ENCODE measurements around the gene PPP1R1B.

The PPP1R1B gene

DNA sequence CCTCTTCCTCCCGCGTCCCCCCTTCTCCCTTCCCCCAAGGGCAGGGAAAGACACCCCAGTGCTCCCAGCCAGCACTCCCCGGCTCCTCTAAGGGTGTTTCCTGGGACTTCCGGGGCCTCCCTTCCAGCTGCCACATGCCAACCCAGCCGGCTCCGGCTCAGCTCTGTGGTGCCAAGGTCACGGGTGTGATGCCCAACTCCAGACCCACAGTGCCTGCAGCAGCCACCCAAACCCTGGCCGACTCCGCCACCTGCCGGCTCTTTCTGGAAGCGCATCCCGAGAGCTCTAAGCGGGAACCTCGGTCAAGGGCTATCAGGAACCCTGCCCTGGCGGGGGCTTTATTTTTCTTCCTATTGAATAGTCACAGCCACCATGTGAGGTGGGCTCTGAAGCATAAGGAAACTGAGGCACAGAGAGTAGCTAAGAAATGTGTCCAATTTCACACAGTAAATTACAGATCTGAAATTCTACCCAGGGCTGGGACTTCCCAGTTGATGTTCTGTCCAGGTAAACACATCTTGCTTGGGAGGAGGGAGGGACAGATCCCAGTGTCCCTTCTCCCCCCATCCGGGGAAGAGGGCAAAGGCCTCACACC lies 3.3 kb upstream of the PPP1R1B start:
- WGBS = 11% methylated on average over 15 of the region's 16 CpGs

DNA sequence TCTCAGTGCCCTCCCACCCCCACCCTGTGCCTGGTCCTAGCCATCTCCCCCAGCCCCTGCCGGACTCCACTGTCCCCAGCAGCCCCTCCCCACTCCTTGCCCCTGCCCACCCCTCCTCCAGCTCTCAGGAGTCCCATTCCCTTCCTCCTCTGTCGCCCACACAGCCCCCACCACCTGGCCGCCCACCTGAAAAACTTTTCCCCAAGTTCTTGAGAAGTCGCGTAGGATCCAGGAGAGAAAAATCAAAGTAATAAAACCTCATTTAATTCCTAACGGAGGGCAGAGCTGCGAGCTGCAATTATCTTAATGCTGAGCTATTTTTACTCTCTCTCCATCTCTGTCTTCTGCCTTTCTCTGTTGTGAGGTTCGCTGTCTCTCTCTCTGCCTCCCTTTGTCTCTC lies 2.4 kb upstream of the PPP1R1B start:
- no peak overlapping the region for H2BK15ac ChIP-seq (ENCODE audit: low read depth, poor library complexity, severe bottlenecking)
- H2BK120ac ChIP-seq (ENCODE audit: low read depth, low read length) = no peak overlapping the region
- peaks cover 28% of the 10 kb centered on the region for H3K4me1 ChIP-seq (ENCODE audit: control insufficient read depth, insufficient read depth, low read depth, low read length)
- no peaks in the 10 kb centered on the region for H3K79me1 ChIP-seq (replicated peaks; ENCODE audit: low read length, poor library complexity, severe bottlenecking)
- H4K8ac ChIP-seq (ENCODE audit: low read length) = no peak overlapping the region
- no peak overlapping the region for H2AFZ ChIP-seq (ENCODE audit: low read depth, low read length)
- no peak overlapping the region for H3K4me3 ChIP-seq (ENCODE audit: insufficient read depth in 1 of 2, low read depth in 1 of 2, low read length in 2 of 2)
- no peak overlapping the region for H2AK5ac ChIP-seq (ENCODE audit: low read length, severe bottlenecking)
- no peak overlapping the region for H2BK5ac ChIP-seq (ENCODE audit: low read depth, low read length, poor library complexity, severe bottlenecking)
- H4K91ac ChIP-seq (ENCODE audit: low read length) = no peak overlapping the region
- DNase-seq = no peak
- no peak overlapping the region for H3K27ac ChIP-seq (ENCODE audit: low read length, poor library complexity, severe bottlenecking)
- H3K4me2 ChIP-seq (ENCODE audit: low read length, poor library complexity, severe bottlenecking) = no peak overlapping the region
- H3K23ac ChIP-seq (ENCODE audit: low read length in 2 of 2) = no peak overlapping the region
- H2BK12ac ChIP-seq (ENCODE audit: low read length in 2 of 2) = no peak overlapping the region
- no peak overlapping the region for H3K9ac ChIP-seq (ENCODE audit: low read length)
- H3K27me3 ChIP-seq (ENCODE audit: control insufficient read depth in 1 of 2, insufficient read depth in 1 of 2, low read length in 2 of 2) = peaks cover 65 to 75% of the 10 kb centered on the region in 2 experiments
- H3K14ac ChIP-seq (ENCODE audit: low read length in 2 of 2) = no peak overlapping the region
- H3K18ac ChIP-seq (ENCODE audit: low read depth in 1 of 2, low read length in 2 of 2) = no peak overlapping the region
- 65% methylated on average over 8 of the region's 8 CpGs for WGBS
- H3K9me3 ChIP-seq (ENCODE audit: control insufficient read depth, low read length) = no peaks in the 10 kb centered on the region
- no peak overlapping the region for H3K4ac ChIP-seq (ENCODE audit: low read depth in 1 of 2, low read length in 2 of 2)
- no peaks in the 10 kb centered on the region for H3K36me3 ChIP-seq (ENCODE audit: control insufficient read depth in 1 of 2, insufficient read depth in 2 of 2, low read depth in 1 of 2, low read length in 2 of 2)

More for the DNA sequence above, 3.3 kb upstream of the PPP1R1B start:
- H2BK5ac ChIP-seq (ENCODE audit: low read depth, low read length, poor library complexity, severe bottlenecking) = no peak overlapping the region
- no peak overlapping the region for H3K4ac ChIP-seq (ENCODE audit: low read depth in 1 of 2, low read length in 2 of 2)
- H2BK120ac ChIP-seq (ENCODE audit: low read depth, low read length) = no peak overlapping the region
- no peaks in the 10 kb centered on the region for H3K79me1 ChIP-seq (replicated peaks; ENCODE audit: low read length, poor library complexity, severe bottlenecking)
- H3K9me3 ChIP-seq (ENCODE audit: control insufficient read depth, low read length) = no peaks in the 10 kb centered on the region
- H2AFZ ChIP-seq (ENCODE audit: low read depth, low read length) = no peak overlapping the region
- H3K9ac ChIP-seq (ENCODE audit: low read length) = no peak overlapping the region
- no peak overlapping the region for H3K4me3 ChIP-seq (ENCODE audit: insufficient read depth in 1 of 2, low read depth in 1 of 2, low read length in 2 of 2)
- H3K14ac ChIP-seq (ENCODE audit: low read length in 2 of 2) = no peak overlapping the region
- no peak overlapping the region for H4K8ac ChIP-seq (ENCODE audit: low read length)
- no peak overlapping the region for H3K18ac ChIP-seq (ENCODE audit: low read depth in 1 of 2, low read length in 2 of 2)
- H3K27me3 ChIP-seq (ENCODE audit: control insufficient read depth in 1 of 2, insufficient read depth in 1 of 2, low read length in 2 of 2) = peaks cover 64 to 74% of the 10 kb centered on the region in 2 experiments
- peaks cover 32% of the 10 kb centered on the region for H3K4me1 ChIP-seq (ENCODE audit: control insufficient read depth, insufficient read depth, low read depth, low read length)
- H4K91ac ChIP-seq (ENCODE audit: low read length) = no peak overlapping the region
- no peak overlapping the region for H2BK12ac ChIP-seq (ENCODE audit: low read length in 2 of 2)
- no peak overlapping the region for H3K4me2 ChIP-seq (ENCODE audit: low read length, poor library complexity, severe bottlenecking)
- no peak overlapping the region for H2BK15ac ChIP-seq (ENCODE audit: low read depth, poor library complexity, severe bottlenecking)
- peak; percentile 61 for DNase-seq
- H3K27ac ChIP-seq (ENCODE audit: low read length, poor library complexity, severe bottlenecking) = no peak overlapping the region
- H3K23ac ChIP-seq (ENCODE audit: low read length in 2 of 2) = no peak overlapping the region
- no peak overlapping the region for H2AK5ac ChIP-seq (ENCODE audit: low read length, severe bottlenecking)
- no peaks in the 10 kb centered on the region for H3K36me3 ChIP-seq (ENCODE audit: control insufficient read depth in 1 of 2, insufficient read depth in 2 of 2, low read depth in 1 of 2, low read length in 2 of 2)

DNA sequence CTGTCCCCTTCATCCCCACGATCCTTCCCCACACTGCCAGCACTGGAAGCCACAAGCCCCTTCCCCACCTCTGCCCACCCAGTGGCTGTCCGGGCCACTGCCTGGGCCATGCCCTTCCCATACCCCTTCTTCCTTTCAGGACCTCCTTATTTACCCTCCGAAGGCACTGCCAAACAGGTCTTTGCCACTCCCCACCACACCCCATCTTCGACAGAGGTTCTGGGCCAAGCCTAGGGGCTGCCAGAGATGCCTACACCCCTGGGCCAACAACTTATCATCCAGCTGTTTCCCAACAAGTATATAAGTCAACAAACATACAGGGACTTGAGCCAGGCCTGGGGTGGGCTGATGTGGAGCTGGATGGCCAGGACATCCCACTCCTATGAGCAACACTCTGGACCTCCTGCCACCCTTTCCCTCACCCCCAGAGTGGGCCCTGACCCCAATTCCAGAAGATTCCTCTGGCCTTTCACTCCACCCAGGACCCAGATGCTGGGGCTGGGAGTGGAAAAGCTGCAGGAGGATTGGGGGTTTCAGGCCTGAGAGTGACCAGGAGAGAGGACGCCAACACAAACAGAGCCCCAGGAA lies 1.5 kb upstream of the PPP1R1B start:
- Histone ChIP-seq H4K91ac (ENCODE audit: low read length) (no peak overlapping the region), H3K4me2 (ENCODE audit: low read length, poor library complexity, severe bottlenecking) (no peak overlapping the region), H3K9me3 (ENCODE audit: control insufficient read depth, low read length) (no peaks in the 10 kb centered on the region), H3K4ac (ENCODE audit: low read depth in 1 of 2, low read length in 2 of 2) (no peak overlapping the region), H4K8ac (ENCODE audit: low read length) (no peak overlapping the region), H3K9ac (ENCODE audit: low read length) (no peak overlapping the region), H3K18ac (ENCODE audit: low read depth in 1 of 2, low read length in 2 of 2) (no peak overlapping the region), H3K36me3 (ENCODE audit: control insufficient read depth in 1 of 2, insufficient read depth in 2 of 2, low read depth in 1 of 2, low read length in 2 of 2) (no peaks in the 10 kb centered on the region), H3K79me1 (replicated peaks; ENCODE audit: low read length, poor library complexity, severe bottlenecking) (no peaks in the 10 kb centered on the region), H3K23ac (ENCODE audit: low read length in 2 of 2) (no peak overlapping the region), H2AFZ (ENCODE audit: low read depth, low read length) (no peak overlapping the region), H2BK5ac (ENCODE audit: low read depth, low read length, poor library complexity, severe bottlenecking) (no peak overlapping the region), H3K27me3 (ENCODE audit: control insufficient read depth in 1 of 2, insufficient read depth in 1 of 2, low read length in 2 of 2) (peaks cover 71 to 79% of the 10 kb centered on the region in 2 experiments), H2BK12ac (ENCODE audit: low read length in 2 of 2) (no peak overlapping the region), H3K27ac (ENCODE audit: low read length, poor library complexity, severe bottlenecking) (no peak overlapping the region), H3K14ac (ENCODE audit: low read length in 2 of 2) (no peak overlapping the region), H2AK5ac (ENCODE audit: low read length, severe bottlenecking) (no peak overlapping the region), H3K4me3 (ENCODE audit: insufficient read depth in 1 of 2, low read depth in 1 of 2, low read length in 2 of 2) (no peak overlapping the region), H2BK15ac (ENCODE audit: low read depth, poor library complexity, severe bottlenecking) (no peak overlapping the region), H3K4me1 (ENCODE audit: control insufficient read depth, insufficient read depth, low read depth, low read length) (peaks cover 28% of the 10 kb centered on the region), H2BK120ac (ENCODE audit: low read depth, low read length) (no peak overlapping the region)
- DNase-seq = no peak
- WGBS = 76% methylated on average over 4 of the region's 5 CpGs

DNA sequence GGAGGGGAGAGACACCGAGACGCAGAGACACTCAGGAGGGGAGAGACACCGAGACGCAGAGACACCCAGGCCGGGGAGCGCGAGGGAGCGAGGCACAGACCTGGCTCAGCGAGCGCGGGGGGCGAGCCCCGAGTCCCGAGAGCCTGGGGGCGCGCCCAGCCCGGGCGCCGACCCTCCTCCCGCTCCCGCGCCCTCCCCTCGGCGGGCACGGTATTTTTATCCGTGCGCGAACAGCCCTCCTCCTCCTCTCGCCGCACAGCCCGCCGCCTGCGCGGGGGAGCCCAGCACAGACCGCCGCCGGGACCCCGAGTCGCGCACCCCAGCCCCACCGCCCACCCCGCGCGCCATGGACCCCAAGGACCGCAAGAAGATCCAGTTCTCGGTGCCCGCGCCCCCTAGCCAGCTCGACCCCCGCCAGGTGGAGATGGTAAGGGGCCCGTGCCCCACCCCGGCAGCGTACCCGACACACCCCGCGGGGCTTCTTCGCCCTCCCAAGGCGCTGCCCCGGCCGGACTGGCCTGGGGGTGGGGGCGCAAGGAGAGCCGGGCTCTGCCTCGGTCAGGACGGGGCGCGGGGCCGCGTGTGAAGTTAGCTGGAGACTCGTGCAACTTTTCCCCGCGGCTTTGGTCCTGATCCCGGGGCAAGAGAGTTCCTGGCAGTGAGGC lies 427 bp downstream of the PPP1R1B start:
- Histone ChIP-seq H3K9ac (ENCODE audit: low read length) (peak overlapping the region; percentile 20), H2BK5ac (ENCODE audit: low read depth, low read length, poor library complexity, severe bottlenecking) (no peak overlapping the region), H3K27ac (ENCODE audit: low read length, poor library complexity, severe bottlenecking) (no peak overlapping the region), H3K4ac (ENCODE audit: low read depth in 1 of 2, low read length in 2 of 2) (no peak overlapping the region), H4K8ac (ENCODE audit: low read length) (no peak overlapping the region), H2BK15ac (ENCODE audit: low read depth, poor library complexity, severe bottlenecking) (no peak overlapping the region), H3K36me3 (ENCODE audit: control insufficient read depth in 1 of 2, insufficient read depth in 2 of 2, low read depth in 1 of 2, low read length in 2 of 2) (no peaks in the 10 kb centered on the region), H4K91ac (ENCODE audit: low read length) (no peak overlapping the region), H3K4me2 (ENCODE audit: low read length, poor library complexity, severe bottlenecking) (peak overlapping the region; percentile 93), H3K9me3 (ENCODE audit: control insufficient read depth, low read length) (no peaks in the 10 kb centered on the region), H2BK12ac (ENCODE audit: low read length in 2 of 2) (no peak overlapping the region), H2AK5ac (ENCODE audit: low read length, severe bottlenecking) (no peak overlapping the region), H3K27me3 (ENCODE audit: control insufficient read depth in 1 of 2, insufficient read depth in 1 of 2, low read length in 2 of 2) (peaks cover 76 to 81% of the 10 kb centered on the region in 2 experiments), H3K4me3 (ENCODE audit: insufficient read depth in 1 of 2, low read depth in 1 of 2, low read length in 2 of 2) (peak overlapping the region; percentile 49 to 62), H3K14ac (ENCODE audit: low read length in 2 of 2) (no peak overlapping the region), H2BK120ac (ENCODE audit: low read depth, low read length) (no peak overlapping the region), H3K18ac (ENCODE audit: low read depth in 1 of 2, low read length in 2 of 2) (no peak overlapping the region), H3K23ac (ENCODE audit: low read length in 2 of 2) (peak overlapping the region in 1 of 2 experiments; percentile 51), H3K4me1 (ENCODE audit: control insufficient read depth, insufficient read depth, low read depth, low read length) (peaks cover 24% of the 10 kb centered on the region), H3K79me1 (replicated peaks; ENCODE audit: low read length, poor library complexity, severe bottlenecking) (no peaks in the 10 kb centered on the region), H2AFZ (ENCODE audit: low read depth, low read length) (no peak overlapping the region)
- WGBS = 1% methylated on average over 66 of the region's 72 CpGs
- DNase-seq = no peak
